Measurements from ENCODE around the gene INCENP.

DNA sequence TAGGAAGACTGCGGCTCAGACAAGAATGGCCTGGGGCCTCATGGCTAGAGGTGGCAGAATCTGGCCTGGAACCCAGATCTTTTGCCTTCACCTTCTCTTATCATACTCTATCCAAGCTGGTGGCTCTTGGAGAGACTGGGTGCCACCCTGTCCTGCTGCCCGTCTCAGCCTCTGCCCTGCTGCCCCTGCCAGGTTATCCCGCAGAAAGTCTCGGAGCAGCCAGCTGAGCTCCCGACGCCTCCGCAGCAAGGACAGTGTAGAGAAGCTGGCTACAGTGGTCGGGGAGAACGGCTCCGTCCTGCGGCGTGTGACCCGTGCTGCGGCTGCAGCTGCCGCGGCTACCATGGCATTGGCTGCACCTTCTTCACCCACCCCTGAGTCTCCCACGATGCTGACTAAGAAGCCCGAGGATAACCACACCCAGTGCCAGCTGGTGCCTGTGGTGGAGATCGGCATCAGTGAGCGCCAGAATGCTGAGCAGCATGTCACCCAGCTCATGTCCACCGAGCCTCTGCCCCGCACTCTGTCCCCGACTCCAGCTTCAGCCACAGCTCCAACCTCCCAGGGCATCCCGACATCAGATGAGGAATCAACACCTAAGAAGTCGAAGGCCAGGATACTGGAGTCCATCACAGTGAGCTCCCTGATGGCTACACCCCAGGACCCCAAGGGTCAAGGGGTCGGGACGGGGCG is 5.9 kb downstream of the INCENP start:
- TF ChIP-seq POLR2A (IDR thresholded peaks at IDR 0.05) (no peak), CTCF (IDR thresholded peaks at IDR 0.05 in 8 of 11, conservative IDR thresholded peaks at IDR 0.05 in 3 of 11) (no peak)

Data from spleen (tissue), 7 donors.